C4-2B (cell line): Measurements from ENCODE around the gene SMIM23.

Experiments
- ZFX ChIP-seq: fragments of 450-650 bp; IDR thresholded peaks from 2 replicates; pipeline ENCODE4 v1.6.1; 2017
- TF ChIP-seq, protein P1 (sequence below): fragments of 450-650 bp; conservative IDR thresholded peaks from 2 replicates; pipeline ENCODE4 v1.5.1; 2017; ENCODE audit warnings: mild to moderate bottlenecking

- TF ChIP-seq, protein P1, sequence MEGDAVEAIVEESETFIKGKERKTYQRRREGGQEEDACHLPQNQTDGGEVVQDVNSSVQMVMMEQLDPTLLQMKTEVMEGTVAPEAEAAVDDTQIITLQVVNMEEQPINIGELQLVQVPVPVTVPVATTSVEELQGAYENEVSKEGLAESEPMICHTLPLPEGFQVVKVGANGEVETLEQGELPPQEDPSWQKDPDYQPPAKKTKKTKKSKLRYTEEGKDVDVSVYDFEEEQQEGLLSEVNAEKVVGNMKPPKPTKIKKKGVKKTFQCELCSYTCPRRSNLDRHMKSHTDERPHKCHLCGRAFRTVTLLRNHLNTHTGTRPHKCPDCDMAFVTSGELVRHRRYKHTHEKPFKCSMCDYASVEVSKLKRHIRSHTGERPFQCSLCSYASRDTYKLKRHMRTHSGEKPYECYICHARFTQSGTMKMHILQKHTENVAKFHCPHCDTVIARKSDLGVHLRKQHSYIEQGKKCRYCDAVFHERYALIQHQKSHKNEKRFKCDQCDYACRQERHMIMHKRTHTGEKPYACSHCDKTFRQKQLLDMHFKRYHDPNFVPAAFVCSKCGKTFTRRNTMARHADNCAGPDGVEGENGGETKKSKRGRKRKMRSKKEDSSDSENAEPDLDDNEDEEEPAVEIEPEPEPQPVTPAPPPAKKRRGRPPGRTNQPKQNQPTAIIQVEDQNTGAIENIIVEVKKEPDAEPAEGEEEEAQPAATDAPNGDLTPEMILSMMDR: no peak
- TF ChIP-seq ZFX: no peak
Measured at GRCh38 chr5:171759777-171760176, 25.8 kb upstream of the SMIM23 start.
